Measurements from ENCODE around the gene PRR12. TPM values are rescaled to one million over a fixed set of nuclear protein-coding genes. Genes with fewer than 3 reads are reported as not detected.
"Not testable (repeated sequence)": the region's sequence is repeated elsewhere in the genome, so short reads cannot be mapped to it uniquely, and the experiment has no call there.

Gene PRR12
- total and polyA plus RNA-seq, 8 donors: 21.4 to 33.7 (median 26.6) TPM

DNA sequence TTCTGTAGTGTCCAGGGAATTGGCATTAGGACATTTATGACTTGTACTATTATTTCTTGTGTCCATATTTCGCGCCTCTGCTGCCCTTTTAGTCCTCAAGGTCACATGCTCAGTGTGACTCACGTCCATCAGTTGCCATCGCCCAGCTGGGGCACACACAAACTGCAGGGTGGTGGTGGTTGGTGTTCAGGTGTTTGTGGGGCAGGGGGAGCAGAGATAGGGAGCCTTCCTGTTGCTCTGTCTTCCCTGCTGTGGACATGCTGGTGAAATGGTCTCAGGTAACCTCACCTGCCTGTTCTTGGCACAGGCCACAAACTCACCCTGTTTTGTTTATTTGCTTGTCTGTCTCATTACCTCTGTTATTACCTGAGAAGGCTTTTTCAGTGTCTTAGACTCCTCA lies 22.4 kb downstream of the PRR12 start:
- no peak for ATAC-seq
- Histone ChIP-seq H3K27me3 (no peaks in the 10 kb centered on the region), H3K4me1 (peaks cover 0 to 34% of the 10 kb centered on the region in 2 donors), H3K4me3 (no peak overlapping the region), H3K27ac (peak overlapping the region in 1 of 2 donors; percentile 41), H3K9me3 (no peaks in the 10 kb centered on the region), H3K36me3 (peaks cover 0 to 73% of the 10 kb centered on the region in 2 donors)
- intact Hi-C loops (cut with DNase I): no loop called here
- TF ChIP-seq CTCF (IDR thresholded peaks at IDR 0.05): no peak
- DNase-seq: no peak

DNA sequence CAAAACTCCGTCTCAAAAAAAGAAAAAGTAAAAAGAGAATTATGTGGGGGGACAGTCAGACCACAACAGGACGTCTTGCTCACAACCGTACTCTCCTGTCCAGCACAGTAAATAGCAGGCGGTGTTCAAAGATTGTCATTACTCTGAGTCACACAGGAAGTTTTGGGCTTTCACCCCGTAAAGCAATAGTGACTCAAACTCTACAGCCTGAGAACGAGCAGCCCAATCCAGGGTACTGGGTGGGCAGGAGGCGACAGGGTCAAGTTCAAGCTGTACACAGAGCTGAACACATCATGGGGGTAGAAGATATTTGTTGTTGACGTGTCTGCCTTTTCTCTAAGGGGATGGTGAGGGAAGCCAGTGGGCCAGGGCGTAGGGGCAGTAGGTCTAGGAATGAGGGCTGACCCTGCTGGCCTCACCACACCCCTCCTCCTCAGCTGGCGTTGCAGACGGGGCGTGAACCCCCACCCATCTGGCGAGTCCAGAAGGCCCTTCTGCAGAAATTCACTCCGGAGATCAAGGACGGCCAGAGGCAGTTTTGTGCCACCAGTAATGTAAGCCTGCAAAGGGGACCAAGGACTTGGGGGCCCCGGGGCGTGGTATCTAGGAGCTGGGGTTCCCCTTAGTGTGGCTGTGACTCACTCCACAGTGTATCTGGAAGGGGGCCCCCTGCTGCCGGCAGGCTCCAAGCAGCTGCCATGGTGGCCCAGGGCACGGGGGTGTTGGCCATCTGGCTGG lies 23.3 kb downstream of the PRR12 start:
- intact Hi-C loops (cut with DNase I): no loop called here
- Histone ChIP-seq H3K4me3 (no peak overlapping the region), H3K27ac (peak overlapping the region in 1 of 2 donors; percentile 41), H3K9me3 (no peaks in the 10 kb centered on the region), H3K36me3 (peaks cover 0 to 73% of the 10 kb centered on the region in 2 donors), H3K27me3 (no peaks in the 10 kb centered on the region), H3K4me1 (peaks cover 0 to 34% of the 10 kb centered on the region in 2 donors)
- peak; percentile 17 for ATAC-seq
- no peak for TF ChIP-seq CTCF (IDR thresholded peaks at IDR 0.05)
- peak in 1 of 4 donors; percentile 71 for DNase-seq

DNA sequence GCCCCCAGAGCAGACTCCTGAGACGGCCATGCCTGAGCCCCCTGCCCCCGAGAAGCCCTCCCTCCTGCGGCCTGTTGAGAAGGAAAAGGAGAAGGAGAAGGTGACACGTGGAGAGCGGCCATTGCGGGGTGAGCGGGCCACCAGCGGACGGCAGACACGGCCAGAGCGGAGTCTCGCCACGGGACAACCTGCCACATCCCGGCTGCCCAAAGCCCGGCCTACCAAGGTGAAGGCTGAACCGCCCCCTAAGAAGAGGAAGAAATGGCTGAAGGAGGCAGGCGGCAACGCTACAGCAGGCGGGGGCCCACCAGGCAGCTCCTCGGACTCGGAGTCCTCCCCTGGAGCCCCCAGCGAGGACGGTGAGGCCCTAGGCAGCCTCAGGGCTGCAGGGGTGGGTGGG lies 24.9 kb downstream of the PRR12 start:
- Histone ChIP-seq H3K4me3 (no peak overlapping the region), H3K9me3 (no peaks in the 10 kb centered on the region), H3K4me1 (peaks cover 0 to 34% of the 10 kb centered on the region in 2 donors), H3K27ac (no peak overlapping the region), H3K36me3 (peaks cover 0 to 72% of the 10 kb centered on the region in 2 donors), H3K27me3 (no peaks in the 10 kb centered on the region)
- intact Hi-C loops (cut with DNase I): no loop called here
- peak in 1 of 4 donors; percentile 67 for DNase-seq
- no peak for TF ChIP-seq CTCF (IDR thresholded peaks at IDR 0.05)
- ATAC-seq: no peak

DNA sequence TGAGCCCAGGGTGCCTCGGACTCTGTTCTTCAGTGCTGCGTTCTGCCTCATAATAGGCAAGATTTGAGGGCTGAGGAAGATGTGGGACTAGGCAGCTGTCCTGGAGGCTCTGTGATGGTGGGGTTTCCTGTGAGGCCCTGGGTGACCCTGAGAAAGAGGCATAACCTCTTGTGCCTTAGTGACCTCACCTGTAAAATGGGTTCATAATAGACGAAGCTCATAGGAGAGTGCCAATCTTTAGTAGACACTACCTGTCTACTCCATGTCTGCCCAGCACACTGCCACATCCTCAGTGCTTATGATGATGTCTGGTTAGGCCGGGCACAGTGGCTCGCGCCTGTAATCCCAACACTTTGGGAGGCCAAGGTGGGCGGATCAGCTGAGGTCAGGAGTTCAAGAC lies 25.6 kb downstream of the PRR12 start:
- intact Hi-C loops (cut with DNase I): no loop called here
- no peak for TF ChIP-seq CTCF (IDR thresholded peaks at IDR 0.05)
- ATAC-seq (no peak), DNase-seq (no peak)
- Histone ChIP-seq H3K9me3 (no peaks in the 10 kb centered on the region), H3K27me3 (no peaks in the 10 kb centered on the region), H3K36me3 (peaks cover 0 to 71% of the 10 kb centered on the region in 2 donors), H3K27ac (no peak overlapping the region), H3K4me1 (peaks cover 0 to 29% of the 10 kb centered on the region in 2 donors), H3K4me3 (no peak overlapping the region)

- Histone ChIP-seq H3K4me3 (no peak overlapping the region), H3K36me3 (peaks cover 0 to 75% of the 10 kb centered on the region in 2 donors), H3K4me1 (peaks cover 0 to 27% of the 10 kb centered on the region in 2 donors), H3K9me3 (no peaks in the 10 kb centered on the region), H3K27me3 (no peaks in the 10 kb centered on the region), H3K27ac (no peak overlapping the region)
- ATAC-seq (no peak), DNase-seq (no peak)
- TF ChIP-seq CTCF (IDR thresholded peaks at IDR 0.05): no peak
- intact Hi-C loops (cut with DNase I): no loop called here
These were observed 26.0 kb downstream of the PRR12 start for GRCh38 chr19:49616945-49617344.

- intact Hi-C loops (cut with DNase I); H3K9me3 ChIP-seq; ATAC-seq; H3K27ac ChIP-seq; H3K27me3 ChIP-seq; DNase-seq; H3K4me3 ChIP-seq: not testable (repeated sequence)
- H3K4me1 ChIP-seq: peaks cover 0 to 18% of the 10 kb centered on the region in 2 donors
- H3K36me3 ChIP-seq: peaks cover 0 to 82% of the 10 kb centered on the region in 2 donors
These were observed 26.9 kb downstream of the PRR12 start for GRCh38 chr19:49617860-49618259.

Measured in left lung (tissue), 10 donors.